Measurements from ENCODE around the gene PCDHGB5.
A peak's percentile ranks its signal among the peaks of the same experiment; 100 is the strongest.
"Not testable (repeated sequence)": the region's sequence is repeated elsewhere in the genome, so short reads cannot be mapped to it uniquely, and the experiment has no call there.

PCDHGB5 gene

GRCh38 chr5:141399555-141400258, 2.0 kb downstream of the PCDHGB5 start:
- Histone ChIP-seq H3K27ac (ENCODE audit: low read depth, low read length) (no peak overlapping the region), H3K4me1 (ENCODE audit: control insufficient read depth, insufficient read depth, low read length, unreplicated experiment) (no peaks in the 10 kb centered on the region), H3K4me3 (ENCODE audit: low read depth, low read length) (no peak overlapping the region), H3K27me3 (ENCODE audit: insufficient read depth, low read length) (peaks cover 81% of the 10 kb centered on the region), H3K36me3 (ENCODE audit: insufficient read depth, low read length) (peaks cover 5% of the 10 kb centered on the region), H3K79me2 (ENCODE audit: control insufficient read depth, insufficient read depth, low read length, unreplicated experiment) (no peaks in the 10 kb centered on the region), H2AFZ (ENCODE audit: low read length, unreplicated experiment) (no peak overlapping the region)

GRCh38 chr5:141402553-141403243, 5.0 kb downstream of the PCDHGB5 start, which contains the start of gene PCDHGA9:
TSS of gene PCDHGA9 (plus strand) at chr5:141402778. CDS start at chr5:141402953, 175 bp downstream.
- no peaks in the 10 kb centered on the region for H3K4me1 ChIP-seq (ENCODE audit: control insufficient read depth, insufficient read depth, low read length, unreplicated experiment)
- H3K79me2 ChIP-seq (ENCODE audit: control insufficient read depth, insufficient read depth, low read length, unreplicated experiment): no peaks in the 10 kb centered on the region
- no peak within 1 kb of the TSS for H3K27ac ChIP-seq (ENCODE audit: low read depth, low read length)
- H2AFZ ChIP-seq (ENCODE audit: low read length, unreplicated experiment): no peak within 1 kb of the TSS
- H3K4me3 ChIP-seq (ENCODE audit: low read depth, low read length): peak within 1 kb of the TSS; percentile 58
- H3K27me3 ChIP-seq (ENCODE audit: insufficient read depth, low read length): peaks cover 79% of the 10 kb centered on the region
- peaks cover 5% of the 10 kb centered on the region for H3K36me3 ChIP-seq (ENCODE audit: insufficient read depth, low read length)

GRCh38 chr5:141403387-141403786, 5.6 kb downstream of the PCDHGB5 start:
- H3K36me3 ChIP-seq (ENCODE audit: insufficient read depth, low read length): peaks cover 5% of the 10 kb centered on the region
- H3K4me1 ChIP-seq (ENCODE audit: control insufficient read depth, insufficient read depth, low read length, unreplicated experiment): no peaks in the 10 kb centered on the region
- no peaks in the 10 kb centered on the region for H3K79me2 ChIP-seq (ENCODE audit: control insufficient read depth, insufficient read depth, low read length, unreplicated experiment)
- H3K27ac ChIP-seq (ENCODE audit: low read depth, low read length): no peak overlapping the region
- H3K4me3 ChIP-seq (ENCODE audit: low read depth, low read length): peak overlapping the region; percentile 58; the same call in 1 of the 2 replicates
- no peak overlapping the region for H2AFZ ChIP-seq (ENCODE audit: low read length, unreplicated experiment)
- H3K27me3 ChIP-seq (ENCODE audit: insufficient read depth, low read length): peaks cover 85% of the 10 kb centered on the region

GRCh38 chr5:141407790-141408505, 10.2 kb downstream of the PCDHGB5 start, which contains the start of gene PCDHGB6:
TSS of gene PCDHGB6 (plus strand) at chr5:141408021. CDS start at chr5:141408203, 182 bp downstream.
- H3K36me3 ChIP-seq (ENCODE audit: insufficient read depth, low read length); H3K79me2 ChIP-seq (ENCODE audit: control insufficient read depth, insufficient read depth, low read length, unreplicated experiment); H2AFZ ChIP-seq (ENCODE audit: low read length, unreplicated experiment); H3K4me3 ChIP-seq (ENCODE audit: low read depth, low read length); H3K27ac ChIP-seq (ENCODE audit: low read depth, low read length); H3K4me1 ChIP-seq (ENCODE audit: control insufficient read depth, insufficient read depth, low read length, unreplicated experiment): not testable (repeated sequence)
- peaks cover 65% of the 10 kb centered on the region for H3K27me3 ChIP-seq (ENCODE audit: insufficient read depth, low read length)

GRCh38 chr5:141409598-141410306, 12.0 kb downstream of the PCDHGB5 start:
- H2AFZ ChIP-seq (ENCODE audit: low read length, unreplicated experiment): no peak overlapping the region
- no peaks in the 10 kb centered on the region for H3K4me1 ChIP-seq (ENCODE audit: control insufficient read depth, insufficient read depth, low read length, unreplicated experiment)
- no peak overlapping the region for H3K4me3 ChIP-seq (ENCODE audit: low read depth, low read length)

GRCh38 chr5:141411575-141411974, 13.8 kb downstream of the PCDHGB5 start:
- Histone ChIP-seq H2AFZ (ENCODE audit: low read length, unreplicated experiment) (no peak overlapping the region), H3K27ac (ENCODE audit: low read depth, low read length) (no peak overlapping the region), H3K79me2 (ENCODE audit: control insufficient read depth, insufficient read depth, low read length, unreplicated experiment) (no peaks in the 10 kb centered on the region), H3K4me3 (ENCODE audit: low read depth, low read length) (no peak overlapping the region), H3K36me3 (ENCODE audit: insufficient read depth, low read length) (no peaks in the 10 kb centered on the region), H3K4me1 (ENCODE audit: control insufficient read depth, insufficient read depth, low read length, unreplicated experiment) (no peaks in the 10 kb centered on the region), H3K27me3 (ENCODE audit: insufficient read depth, low read length) (peaks cover 53% of the 10 kb centered on the region)

More at GRCh38 chr5:141409598-141410306, 12.0 kb downstream of the PCDHGB5 start:
- Histone ChIP-seq H3K27ac (ENCODE audit: low read depth, low read length) (no peak overlapping the region), H3K36me3 (ENCODE audit: insufficient read depth, low read length) (no peaks in the 10 kb centered on the region), H3K27me3 (ENCODE audit: insufficient read depth, low read length) (peaks cover 62% of the 10 kb centered on the region), H3K79me2 (ENCODE audit: control insufficient read depth, insufficient read depth, low read length, unreplicated experiment) (no peaks in the 10 kb centered on the region)

- H3K27ac ChIP-seq (ENCODE audit: low read depth, low read length): no peak within 1 kb of the TSS
- no peaks in the 10 kb centered on the region for H3K4me1 ChIP-seq (ENCODE audit: control insufficient read depth, insufficient read depth, low read length, unreplicated experiment)
- peaks cover 39% of the 10 kb centered on the region for H3K27me3 ChIP-seq (ENCODE audit: insufficient read depth, low read length)
- peak within 1 kb of the TSS; percentile 78 for H3K4me3 ChIP-seq (ENCODE audit: low read depth, low read length)
- H3K79me2 ChIP-seq (ENCODE audit: control insufficient read depth, insufficient read depth, low read length, unreplicated experiment): no peaks in the 10 kb centered on the region
- no peaks in the 10 kb centered on the region for H3K36me3 ChIP-seq (ENCODE audit: insufficient read depth, low read length)
- H2AFZ ChIP-seq (ENCODE audit: low read length, unreplicated experiment): peak within 1 kb of the TSS; percentile 90
These were observed 15.2 kb downstream of the PCDHGB5 start, which contains the start of gene PCDHGA10 for GRCh38 chr5:141412854-141413539. TSS of gene PCDHGA10 (plus strand) at chr5:141412987. CDS start at chr5:141413176, 189 bp downstream.

- H3K36me3 ChIP-seq (ENCODE audit: insufficient read depth, low read length): no peaks in the 10 kb centered on the region
- peak overlapping the region; percentile 78 for H3K4me3 ChIP-seq (ENCODE audit: low read depth, low read length)
- no peaks in the 10 kb centered on the region for H3K4me1 ChIP-seq (ENCODE audit: control insufficient read depth, insufficient read depth, low read length, unreplicated experiment)
- peaks cover 37% of the 10 kb centered on the region for H3K27me3 ChIP-seq (ENCODE audit: insufficient read depth, low read length)
- no peak overlapping the region for H3K27ac ChIP-seq (ENCODE audit: low read depth, low read length)
- H2AFZ ChIP-seq (ENCODE audit: low read length, unreplicated experiment): peak overlapping the region; percentile 90
- H3K79me2 ChIP-seq (ENCODE audit: control insufficient read depth, insufficient read depth, low read length, unreplicated experiment): no peaks in the 10 kb centered on the region
These were observed 15.9 kb downstream of the PCDHGB5 start for GRCh38 chr5:141413540-141414069.

GRCh38 chr5:141414548-141415274, 17.0 kb downstream of the PCDHGB5 start:
- not testable (repeated sequence) for H2AFZ ChIP-seq (ENCODE audit: low read length, unreplicated experiment); H3K4me3 ChIP-seq (ENCODE audit: low read depth, low read length)

More at GRCh38 chr5:141414548-141415274, 17.0 kb downstream of the PCDHGB5 start:
- H3K4me1 ChIP-seq (ENCODE audit: control insufficient read depth, insufficient read depth, low read length, unreplicated experiment); H3K79me2 ChIP-seq (ENCODE audit: control insufficient read depth, insufficient read depth, low read length, unreplicated experiment); H3K36me3 ChIP-seq (ENCODE audit: insufficient read depth, low read length); H3K27ac ChIP-seq (ENCODE audit: low read depth, low read length): not testable (repeated sequence)
- peaks cover 37% of the 10 kb centered on the region for H3K27me3 ChIP-seq (ENCODE audit: insufficient read depth, low read length)

All from ACC112 (cell line).